Stimulated activated CD4-positive, alpha-beta T cell treated with anti-CD3 and anti-CD28 coated beads, TNF-alpha, amount 100 ng/mL, for 4 hours (primary cell): ENCODE data around the gene BCL11A.

ENCODE experiments used
- DNase-seq, 3 experiments: peaks; one replicate each; pipeline ENCODE4 v3.0.0-alpha.2; 2020; ENCODE audit warnings: low read depth in 3 of 3

Gene BCL11A

GRCh38 chr2:60546756-60547420 lies 6.6 kb downstream of the BCL11A start:
- DNase-seq, result no peak

- no peak for DNase-seq
These were observed 8.4 kb downstream of the BCL11A start for GRCh38 chr2:60544954-60545560.

DNA sequence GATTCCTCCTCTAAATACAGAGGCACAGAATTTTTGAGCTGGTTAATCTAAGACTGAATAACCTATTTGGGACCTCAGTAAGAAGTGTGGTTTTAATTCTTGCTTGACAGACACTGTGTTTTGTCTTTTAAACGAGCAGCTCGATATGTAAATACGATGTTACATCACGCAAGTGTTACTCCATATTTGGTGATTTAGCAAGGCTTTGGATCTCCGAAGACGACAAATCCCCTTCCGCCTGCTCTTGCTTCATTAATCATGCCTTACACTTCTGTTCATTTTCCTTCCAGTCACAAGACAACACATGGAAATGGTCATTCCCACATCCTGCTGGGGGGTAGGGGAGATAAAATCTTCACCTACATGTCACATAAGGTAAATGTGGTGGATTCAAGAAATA lies 9.4 kb downstream of the BCL11A start:
- no peak for DNase-seq

GRCh38 chr2:60541056-60541651 lies 12.3 kb downstream of the BCL11A start:
- DNase-seq, result no peak

- no peak for DNase-seq
These were observed 13.4 kb downstream of the BCL11A start for GRCh38 chr2:60540074-60540473.

DNA sequence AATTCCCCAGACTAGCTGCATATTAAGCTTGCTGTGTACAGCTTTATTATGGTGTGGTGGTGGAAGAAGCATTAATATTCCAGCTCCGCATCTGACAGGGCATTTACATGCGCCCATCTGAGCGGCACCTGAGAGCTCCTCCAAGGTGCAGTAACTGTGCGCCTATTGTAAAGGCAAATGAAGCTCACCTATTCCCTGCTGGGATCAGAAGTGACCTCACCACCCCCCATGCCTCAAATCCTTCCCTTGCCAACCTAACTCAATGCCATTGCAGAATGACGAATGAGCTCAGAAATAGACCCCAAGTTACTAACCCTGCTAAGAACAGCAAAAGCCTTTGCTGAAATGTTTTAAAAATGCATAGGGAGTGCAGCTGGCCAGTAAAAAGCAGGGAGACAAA lies 14.3 kb downstream of the BCL11A start:
- DNase-seq, result no peak

DNA sequence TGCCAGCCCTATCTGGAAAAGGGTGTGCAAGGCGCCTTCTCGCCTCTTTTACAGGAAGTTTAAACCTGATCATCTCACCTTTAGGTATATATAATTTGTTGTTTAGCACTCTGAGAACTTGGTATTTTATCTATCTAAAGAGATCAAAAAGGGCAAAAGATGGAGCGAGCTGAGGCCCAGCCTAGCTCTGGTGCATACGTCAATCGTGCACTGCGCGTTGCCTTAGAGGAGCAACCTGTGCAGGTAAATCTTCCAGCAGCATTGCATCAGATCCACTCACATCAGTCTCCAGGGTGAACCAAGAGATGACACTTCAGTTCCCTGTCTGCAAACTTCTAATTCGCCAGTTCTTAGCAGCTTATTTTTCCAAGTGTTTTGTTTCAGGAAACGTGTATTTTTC lies 15.4 kb downstream of the BCL11A start:
- DNase-seq, result no peak

GRCh38 chr2:60536746-60537145 lies 16.7 kb downstream of the BCL11A start:
- DNase-seq, result no peak

DNA sequence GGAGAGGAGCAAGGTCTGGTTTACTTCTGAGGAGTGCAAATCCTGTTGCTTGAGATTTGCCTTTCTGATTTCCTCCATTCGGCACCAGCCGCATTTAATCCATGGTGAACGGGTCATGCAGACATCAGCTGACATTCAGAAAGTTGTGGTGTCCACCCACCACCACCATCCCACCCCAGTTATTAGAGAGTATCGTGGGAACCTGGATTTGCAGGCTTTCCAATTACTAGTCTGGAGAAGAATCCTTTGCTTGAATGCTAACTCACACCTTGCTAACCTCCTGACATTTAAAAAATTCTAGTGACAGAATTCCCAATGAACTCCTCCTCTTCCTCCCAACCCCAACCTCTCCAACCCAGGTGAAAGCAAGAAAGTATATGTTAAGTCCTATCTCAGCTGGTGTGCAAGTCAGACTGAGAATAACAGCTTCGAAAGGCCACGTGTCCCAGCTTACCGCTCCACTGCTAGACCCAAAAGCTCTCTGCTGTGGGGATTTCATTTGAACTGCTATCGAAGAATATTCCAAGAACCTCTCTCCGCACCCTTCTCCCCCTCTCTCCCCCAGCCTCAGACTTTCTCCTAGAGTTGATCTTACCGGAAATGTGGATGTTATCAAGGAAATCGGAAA lies 17.7 kb downstream of the BCL11A start:
- DNase-seq, result no peak

DNA sequence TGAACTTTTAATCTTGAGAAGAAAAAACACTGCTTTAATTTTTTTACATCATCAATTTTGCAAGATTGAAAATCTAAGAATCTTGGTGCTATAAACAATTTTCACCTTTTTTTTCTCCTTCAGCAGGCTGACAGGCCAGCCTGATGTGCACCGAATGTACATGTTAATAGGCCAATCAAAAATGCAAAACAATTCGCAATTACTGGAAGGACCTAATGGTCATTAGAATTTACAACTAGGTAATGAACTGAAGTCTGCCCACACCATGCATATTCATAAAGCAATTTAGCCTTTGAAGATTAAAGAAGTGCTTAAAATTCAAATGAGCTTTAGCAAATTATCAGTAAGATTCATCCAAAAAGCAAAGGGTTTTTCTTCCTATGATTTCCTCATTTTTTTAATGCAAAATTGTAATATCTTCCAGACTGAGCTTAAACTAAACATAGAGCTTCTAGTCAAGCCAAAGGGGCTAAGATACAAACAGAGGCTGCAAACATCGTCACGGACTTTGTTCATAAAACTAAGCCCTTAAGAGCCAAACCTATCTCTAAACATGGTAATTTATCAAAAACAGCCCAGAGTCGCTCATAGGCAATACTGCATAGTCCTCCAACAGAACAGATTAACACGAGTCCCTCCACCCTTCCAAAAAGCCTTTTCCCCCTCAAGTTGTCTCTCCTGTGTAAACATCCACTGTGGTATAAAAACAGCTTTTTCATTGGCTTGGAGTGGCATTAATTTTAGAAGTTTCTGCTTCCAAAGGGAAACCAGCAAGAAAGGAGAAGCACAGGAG lies 18.4 kb downstream of the BCL11A start:
- DNase-seq, result no peak

GRCh38 chr2:60534052-60534685 lies 19.3 kb downstream of the BCL11A start:
- DNase-seq, result no peak

GRCh38 chr2:60533101-60534051 lies 20.1 kb downstream of the BCL11A start:
- no peak for DNase-seq

GRCh38 chr2:60532421-60532820 lies 21.0 kb downstream of the BCL11A start:
- no peak for DNase-seq

GRCh38 chr2:60531701-60532133 lies 21.7 kb downstream of the BCL11A start:
- no peak for DNase-seq

- no peak for DNase-seq
These were observed 22.7 kb downstream of the BCL11A start for GRCh38 chr2:60530660-60531281.

DNA sequence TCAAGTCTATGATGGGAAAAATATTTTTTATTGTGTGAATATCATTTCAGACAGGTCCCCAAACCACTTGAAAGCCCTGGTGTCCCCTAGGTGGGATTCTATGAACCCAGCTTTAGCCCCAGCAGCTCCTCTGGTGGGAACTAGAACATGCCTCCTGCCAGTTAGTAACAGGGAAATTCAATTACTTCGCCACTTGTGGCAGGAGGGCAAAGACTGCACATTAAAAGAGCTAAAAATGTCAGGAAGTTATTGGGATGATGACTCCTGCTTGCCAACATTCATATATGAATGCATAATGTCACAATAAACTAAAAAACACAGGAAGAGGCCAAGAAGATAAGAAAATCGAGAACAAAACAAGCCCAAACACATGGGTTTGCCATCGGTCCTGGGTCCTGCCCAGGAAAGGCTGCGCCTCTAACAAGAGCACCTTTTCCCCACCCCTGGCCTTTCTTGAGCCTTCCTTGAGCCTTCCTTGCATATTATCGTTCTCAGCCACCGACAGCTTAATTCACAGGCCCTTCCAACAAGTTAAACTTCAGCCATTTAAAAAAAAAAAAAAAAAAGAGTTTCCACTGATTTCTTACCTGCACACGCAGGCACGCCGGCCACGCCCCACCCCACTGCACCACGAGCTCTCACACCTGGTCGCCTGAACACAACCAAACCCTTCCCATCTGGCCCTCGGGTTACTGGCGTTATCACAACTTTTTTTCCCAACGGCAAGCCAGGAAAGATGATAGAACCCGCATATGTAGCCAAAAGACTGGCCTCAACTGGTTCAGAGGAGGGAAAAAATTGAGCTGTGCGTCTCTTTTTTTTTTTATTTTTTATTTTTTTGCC lies 23.4 kb downstream of the BCL11A start:
- DNase-seq, result no peak

DNA sequence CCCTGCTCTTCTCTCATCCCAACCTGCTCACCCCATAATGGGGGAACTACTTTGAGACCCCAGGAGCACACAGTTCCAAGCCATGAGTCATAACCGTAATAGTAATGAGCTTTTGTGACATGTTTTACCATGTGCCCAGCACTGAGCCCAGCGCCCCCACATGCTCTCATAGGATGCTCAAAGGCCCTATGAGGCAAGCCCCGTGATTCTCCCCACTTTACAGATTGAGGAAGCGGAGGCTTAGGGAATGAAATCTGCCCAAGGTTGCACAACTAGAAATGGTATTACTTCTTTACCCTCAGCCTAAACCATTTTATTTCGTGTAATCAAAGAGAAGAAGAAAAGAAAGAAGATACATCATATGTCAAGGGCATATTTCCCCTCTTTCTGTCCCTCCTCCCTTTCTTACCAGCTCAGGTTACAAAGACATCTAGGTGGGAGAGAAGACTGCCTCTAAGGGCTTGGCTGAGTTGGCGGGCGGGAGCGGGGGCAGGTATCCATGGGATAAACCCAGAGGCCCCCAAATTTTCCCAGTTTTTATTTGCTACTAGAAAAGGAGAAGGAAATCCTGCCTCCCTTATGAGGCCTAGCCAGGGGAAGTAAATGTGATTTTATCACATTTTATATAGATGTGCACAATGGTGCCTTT lies 24.2 kb downstream of the BCL11A start:
- DNase-seq, result no peak

- DNase-seq, result no peak
These were observed 25.0 kb downstream of the BCL11A start for GRCh38 chr2:60528281-60529020.
